GM12873 (cell line): Measurements from ENCODE around the gene PPP4R4.
A peak's percentile ranks its signal among the peaks of the same experiment; 100 is the strongest.

ENCODE experiments used
- CTCF ChIP-seq: IDR thresholded peaks from 2 replicates; pipeline ENCODE4 v1.5.1; 2012; ENCODE audit warnings: low read depth, mild to moderate bottlenecking, moderate library complexity, low read length, control low read depth; ENCODE audit not compliant: insufficient read depth; ENCODE audit errors: missing control alignments

PPP4R4 gene

DNA sequence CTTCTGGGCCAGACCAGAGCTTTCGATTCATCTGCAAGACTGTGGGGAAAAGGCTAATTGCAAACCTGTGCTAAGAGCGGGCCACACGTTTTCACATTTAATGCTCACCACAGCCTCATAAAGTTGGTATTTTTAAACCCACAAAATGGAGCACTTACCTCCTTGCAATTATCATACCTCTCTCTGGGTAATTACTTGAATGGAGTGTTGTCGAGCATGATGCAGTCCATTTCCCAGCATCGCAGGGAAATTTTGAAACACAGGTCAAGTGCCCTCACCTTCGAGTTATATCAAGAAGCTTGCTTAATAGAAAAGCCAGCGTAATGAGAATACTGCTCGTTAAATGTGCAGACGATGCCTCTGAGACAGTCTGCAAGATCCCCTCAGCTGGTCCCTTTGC, 35.9 kb upstream of the PPP4R4 start:
- TF ChIP-seq CTCF, result no peak

DNA sequence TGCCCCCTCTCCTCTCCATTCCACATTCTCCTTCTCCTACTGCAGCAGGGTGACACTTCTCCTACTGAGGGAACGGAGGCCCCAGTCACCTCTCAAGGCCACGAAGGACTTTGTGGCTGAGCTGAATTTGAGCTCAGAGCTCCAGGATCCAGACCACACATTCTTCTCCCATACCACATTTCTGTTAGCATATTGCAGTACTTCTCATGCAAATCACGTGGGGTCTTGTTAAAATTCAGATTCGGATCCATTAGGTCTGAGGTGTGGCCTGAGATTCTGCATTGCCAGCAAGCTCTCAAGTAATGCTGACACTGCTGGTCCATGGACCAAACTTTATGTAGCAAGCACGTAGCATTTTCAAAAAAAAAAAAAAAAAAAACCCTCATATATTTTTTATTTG, 35.1 kb upstream of the PPP4R4 start:
- TF ChIP-seq CTCF, result no peak

- no peak for TF ChIP-seq CTCF
These were observed 34.7 kb upstream of the PPP4R4 start for GRCh38 chr14:94139421-94139820.

- no peak for TF ChIP-seq CTCF
These were observed 31.9 kb upstream of the PPP4R4 start for GRCh38 chr14:94142247-94142646.

GRCh38 chr14:94142836-94143235, 31.3 kb upstream of the PPP4R4 start:
- TF ChIP-seq CTCF, result no peak

DNA sequence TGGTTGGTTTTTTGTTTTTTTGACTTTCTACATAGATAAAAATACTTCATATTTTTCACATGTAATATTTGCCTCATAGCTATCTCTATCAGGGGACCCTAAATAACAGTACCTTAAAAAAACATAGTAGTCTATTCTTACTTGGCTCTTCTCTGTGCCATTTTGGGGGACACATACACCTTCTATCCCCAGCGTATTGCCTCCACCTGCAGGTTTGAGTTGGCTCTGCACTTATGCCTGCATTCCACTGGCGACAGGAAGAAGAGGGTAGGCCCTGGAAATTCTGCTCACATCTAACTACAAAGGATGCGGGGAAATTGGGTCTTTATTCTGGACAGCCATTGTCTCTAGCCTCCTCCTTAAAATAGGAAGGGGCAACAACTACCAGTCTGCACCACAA, 30.9 kb upstream of the PPP4R4 start:
- TF ChIP-seq CTCF, result peak; percentile 49

DNA sequence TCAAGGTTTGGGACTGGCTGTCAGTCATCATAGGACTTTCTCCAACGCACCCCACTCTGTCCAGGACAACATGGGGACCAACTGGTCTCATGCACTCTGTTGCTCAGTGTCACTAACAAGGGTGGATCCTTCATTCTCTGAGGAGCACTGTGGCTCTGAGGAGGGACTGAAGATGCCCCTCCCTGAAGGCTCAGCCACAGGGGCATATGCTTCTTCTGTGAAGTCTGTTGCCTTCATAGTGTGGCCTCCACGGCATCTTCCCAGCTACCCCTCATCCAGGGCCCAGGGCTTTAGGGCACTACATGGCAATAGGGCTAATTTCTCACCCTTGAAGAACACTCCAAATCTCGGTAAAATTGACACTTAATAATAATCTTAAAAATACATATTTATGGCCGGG, 30.4 kb upstream of the PPP4R4 start:
- TF ChIP-seq CTCF, result no peak
